ENCODE measurements around the gene LRRC61. TPM values are rescaled to one million over a fixed set of nuclear protein-coding genes. Genes with fewer than 3 reads are reported as not detected.

LRRC61 gene
- total and polyA plus RNA-seq, 2 of the 13 experiments (the other 11 are each of a cell fraction or from before 2014, with no cell fraction given), result 33.0 to 34.8 TPM

DNA sequence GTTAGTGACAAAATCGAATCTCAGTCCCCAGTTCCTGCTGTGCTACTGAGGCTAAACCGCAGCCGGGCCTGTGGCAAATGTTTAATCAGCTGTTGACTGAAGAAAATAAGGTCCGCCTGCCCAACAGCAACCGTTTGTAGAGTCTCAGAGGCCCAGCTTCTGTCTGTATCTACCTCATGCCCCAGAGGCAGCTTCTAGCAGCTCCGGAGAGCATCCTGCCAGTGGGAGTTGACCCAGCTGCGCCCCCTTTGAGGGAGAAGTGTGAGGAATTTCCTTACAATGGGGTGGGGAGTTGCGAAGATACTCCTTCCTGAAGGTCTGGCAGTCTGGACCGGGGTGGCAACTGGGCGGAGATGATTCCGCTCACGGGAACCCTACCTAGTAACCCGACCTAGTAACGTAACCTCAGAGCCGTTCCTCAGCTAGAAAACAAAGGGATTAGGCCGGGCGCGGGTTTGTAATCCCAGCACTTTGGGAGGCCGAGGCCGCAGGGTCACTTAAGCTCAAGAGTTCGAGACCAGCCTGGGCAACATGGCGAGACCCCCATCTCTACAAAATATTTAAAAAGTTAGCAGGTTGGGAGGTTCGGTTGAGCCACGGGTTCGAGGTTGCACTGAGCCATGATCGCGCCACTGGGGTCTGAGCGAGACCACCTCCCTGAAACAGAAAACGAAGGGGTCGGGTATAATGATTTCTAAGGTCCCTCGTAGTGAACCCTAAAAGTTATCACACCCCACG lies 55.1 kb downstream of the LRRC61 start (continued):
- TF ChIP-seq FOXO4 (CRISPR knock-in tag; conservative IDR thresholded peaks at IDR 0.05), result 0 out of 2 replicates have a peak, but pooled peaks have one; percentile 45
- no peak for TF ChIP-seq ZNF777 (CRISPR knock-in tag; IDR thresholded peaks at IDR 0.05)
- TF ChIP-seq ZNF264 (CRISPR knock-in tag; IDR thresholded peaks at IDR 0.05), result no peak
- TF ChIP-seq KMT2A (CRISPR knock-in tag; IDR thresholded peaks at IDR 0.05), result no peak
- TF ChIP-seq, protein P1, sequence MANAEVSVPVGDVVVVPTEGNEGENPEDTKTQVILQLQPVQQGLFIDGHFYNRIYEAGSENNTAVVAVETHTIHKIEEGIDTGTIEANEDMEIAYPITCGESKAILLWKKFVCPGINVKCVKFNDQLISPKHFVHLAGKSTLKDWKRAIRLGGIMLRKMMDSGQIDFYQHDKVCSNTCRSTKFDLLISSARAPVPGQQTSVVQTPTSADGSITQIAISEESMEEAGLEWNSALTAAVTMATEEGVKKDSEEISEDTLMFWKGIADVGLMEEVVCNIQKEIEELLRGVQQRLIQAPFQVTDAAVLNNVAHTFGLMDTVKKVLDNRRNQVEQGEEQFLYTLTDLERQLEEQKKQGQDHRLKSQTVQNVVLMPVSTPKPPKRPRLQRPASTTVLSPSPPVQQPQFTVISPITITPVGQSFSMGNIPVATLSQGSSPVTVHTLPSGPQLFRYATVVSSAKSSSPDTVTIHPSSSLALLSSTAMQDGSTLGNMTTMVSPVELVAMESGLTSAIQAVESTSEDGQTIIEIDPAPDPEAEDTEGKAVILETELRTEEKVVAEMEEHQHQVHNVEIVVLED (CRISPR knock-in tag; IDR thresholded peaks at IDR 0.05; ENCODE audit: borderline replicate concordance), result 0 out of 2 replicates have a peak, but pooled peaks have one; percentile 17
- peak; percentile 41; the same call in 1 of the 2 replicates for TF ChIP-seq ETV5 (CRISPR knock-in tag; IDR thresholded peaks at IDR 0.05; ENCODE audit: borderline replicate concordance)
- TF ChIP-seq DR1 (CRISPR knock-in tag; IDR thresholded peaks at IDR 0.05), result 0 out of 2 replicates have a peak, but pooled peaks have one; percentile 27
- TF ChIP-seq, protein P2, sequence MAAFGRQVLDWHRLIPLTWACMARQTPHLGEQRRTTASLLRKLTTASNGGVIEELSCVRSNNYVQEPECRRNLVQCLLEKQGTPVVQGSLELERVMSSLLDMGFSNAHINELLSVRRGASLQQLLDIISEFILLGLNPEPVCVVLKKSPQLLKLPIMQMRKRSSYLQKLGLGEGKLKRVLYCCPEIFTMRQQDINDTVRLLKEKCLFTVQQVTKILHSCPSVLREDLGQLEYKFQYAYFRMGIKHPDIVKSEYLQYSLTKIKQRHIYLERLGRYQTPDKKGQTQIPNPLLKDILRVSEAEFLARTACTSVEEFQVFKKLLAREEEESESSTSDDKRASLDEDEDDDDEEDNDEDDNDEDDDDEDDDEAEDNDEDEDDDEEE (CRISPR knock-in tag; IDR thresholded peaks at IDR 0.05), result no peak
- no peak for TF ChIP-seq SNAPC2 (CRISPR knock-in tag; IDR thresholded peaks at IDR 0.05)
- TF ChIP-seq ZFY (CRISPR knock-in tag; IDR thresholded peaks at IDR 0.05), result no peak; the same call in 1 of the 2 replicates
- TF ChIP-seq MIER2 (CRISPR knock-in tag; IDR thresholded peaks at IDR 0.05), result peak; percentile 18; the same call in 1 of the 2 replicates
- TF ChIP-seq ZNF557 (CRISPR knock-in tag; IDR thresholded peaks at IDR 0.05), result no peak
- TF ChIP-seq MED8 (CRISPR knock-in tag; IDR thresholded peaks at IDR 0.05; ENCODE audit: insufficient replicate concordance), result peak; percentile 44
- no peak for TF ChIP-seq ZFP36L1 (CRISPR knock-in tag; IDR thresholded peaks at IDR 0.05)
- TF ChIP-seq FOXA3 (CRISPR knock-in tag; IDR thresholded peaks at IDR 0.05), result peak; percentile 70
- peak; percentile 62; the same call in 1 of the 2 replicates for TF ChIP-seq HNF1B (CRISPR knock-in tag; IDR thresholded peaks at IDR 0.05)
- TF ChIP-seq ZNF18 (CRISPR knock-in tag; IDR thresholded peaks at IDR 0.05; ENCODE audit: insufficient replicate concordance), result no peak
- TF ChIP-seq SCMH1 (CRISPR knock-in tag; IDR thresholded peaks at IDR 0.05; ENCODE audit: borderline replicate concordance), result no peak
- 0 out of 2 replicates have a peak, but pooled peaks have one; percentile 48 for TF ChIP-seq ZNF850 (CRISPR knock-in tag; conservative IDR thresholded peaks at IDR 0.05)
- TF ChIP-seq ZNF556 (CRISPR knock-in tag; IDR thresholded peaks at IDR 0.05; ENCODE audit: borderline replicate concordance), result no peak
- no peak for TF ChIP-seq ZNF674 (CRISPR knock-in tag; IDR thresholded peaks at IDR 0.05; ENCODE audit: low read depth)

All from HepG2 (cell line).